ENCODE measurements around the gene SAPCD2.

DNA sequence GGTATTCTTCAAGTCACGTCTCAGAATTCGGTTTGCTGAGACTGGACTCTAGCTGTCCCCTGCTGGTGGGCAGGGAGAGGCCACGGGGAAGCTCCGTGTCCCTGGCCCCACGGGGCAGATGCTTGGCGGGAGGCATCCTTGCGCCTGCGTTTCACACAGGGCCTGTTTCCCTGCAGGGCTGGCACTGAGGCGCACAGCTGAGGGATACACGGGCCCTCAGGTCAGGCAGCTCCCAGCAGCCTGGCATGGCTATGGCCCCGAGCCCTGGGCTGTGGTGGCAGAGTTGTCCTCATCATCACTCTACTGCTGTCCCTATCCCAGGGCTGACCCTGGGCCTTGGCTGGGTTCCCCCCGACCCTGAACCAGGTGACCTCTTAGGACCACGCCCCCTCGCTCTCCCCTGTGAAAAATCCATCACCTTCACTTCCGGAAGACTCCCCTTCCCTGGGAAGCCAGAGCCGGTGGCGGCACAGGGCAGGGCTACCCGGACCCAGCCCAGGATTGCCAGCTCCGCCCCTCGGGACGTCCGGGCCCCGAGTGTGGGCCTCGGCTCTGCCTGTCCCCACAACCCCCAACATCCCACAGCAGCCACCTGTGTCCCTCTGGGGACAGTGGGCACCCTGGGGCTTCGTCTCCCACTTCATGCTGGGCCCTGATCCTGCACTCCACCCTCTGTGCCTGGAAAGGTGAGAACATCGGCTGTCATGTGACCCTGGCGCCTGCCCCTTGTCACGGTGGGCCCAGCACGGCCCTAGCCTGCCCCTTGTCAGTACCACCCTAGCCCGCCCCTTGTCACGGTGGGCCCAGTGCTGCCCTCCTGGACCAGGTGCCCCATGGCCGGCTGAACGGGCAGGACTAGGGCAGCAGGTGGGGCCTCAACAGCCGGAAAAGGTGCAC lies 39.1 kb upstream of the SAPCD2 start:
- TF ChIP-seq, protein P1, sequence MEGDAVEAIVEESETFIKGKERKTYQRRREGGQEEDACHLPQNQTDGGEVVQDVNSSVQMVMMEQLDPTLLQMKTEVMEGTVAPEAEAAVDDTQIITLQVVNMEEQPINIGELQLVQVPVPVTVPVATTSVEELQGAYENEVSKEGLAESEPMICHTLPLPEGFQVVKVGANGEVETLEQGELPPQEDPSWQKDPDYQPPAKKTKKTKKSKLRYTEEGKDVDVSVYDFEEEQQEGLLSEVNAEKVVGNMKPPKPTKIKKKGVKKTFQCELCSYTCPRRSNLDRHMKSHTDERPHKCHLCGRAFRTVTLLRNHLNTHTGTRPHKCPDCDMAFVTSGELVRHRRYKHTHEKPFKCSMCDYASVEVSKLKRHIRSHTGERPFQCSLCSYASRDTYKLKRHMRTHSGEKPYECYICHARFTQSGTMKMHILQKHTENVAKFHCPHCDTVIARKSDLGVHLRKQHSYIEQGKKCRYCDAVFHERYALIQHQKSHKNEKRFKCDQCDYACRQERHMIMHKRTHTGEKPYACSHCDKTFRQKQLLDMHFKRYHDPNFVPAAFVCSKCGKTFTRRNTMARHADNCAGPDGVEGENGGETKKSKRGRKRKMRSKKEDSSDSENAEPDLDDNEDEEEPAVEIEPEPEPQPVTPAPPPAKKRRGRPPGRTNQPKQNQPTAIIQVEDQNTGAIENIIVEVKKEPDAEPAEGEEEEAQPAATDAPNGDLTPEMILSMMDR (optimal IDR thresholded peaks at IDR 0.05 in 1 of 3, IDR thresholded peaks at IDR 0.05 in 1 of 3, conservative IDR thresholded peaks at IDR 0.05 in 1 of 3; ENCODE audit: extremely low read depth in 1 of 3, insufficient read depth in 2 of 3, low read length in 3 of 3) = no peak
- no peak for TF ChIP-seq EZH2 (IDR thresholded peaks at IDR 0.05; ENCODE audit: low read length)
